Neutrophil (primary cell): Measurements from ENCODE around the gene SPRR2E.
"Not testable (repeated sequence)": the region's sequence is repeated elsewhere in the genome, so short reads cannot be mapped to it uniquely, and the experiment has no call there.

Experiments used
- H3K27ac ChIP-seq: fragments of 200-600 bp; sonication (generic); 2 replicates; pipeline ENCODE4 v1.5.1; 2016; ENCODE audit warnings: mild to moderate bottlenecking, moderate library complexity
- H3K27me3 ChIP-seq: fragments of 200-600 bp; sonication (generic); 2 replicates; pipeline ENCODE4 v1.6.0; 2016; ENCODE audit warnings: mild to moderate bottlenecking
- H3K36me3 ChIP-seq: fragments of 200-600 bp; sonication (generic); 2 replicates; pipeline ENCODE4 v1.5.1; 2017
- H3K4me1 ChIP-seq, 2 experiments: fragments of 200-600 bp in 1 of 2; sonication (generic) in 1 of 2; 1 replicate in 1 of 2; 2 replicates in 1 of 2; pipeline versions ENCODE4 v1.5.1 to v1.6.1; 2013 to 2016; ENCODE audit warnings: low read depth in 1 of 2, low read length in 1 of 2, mild to moderate bottlenecking in 1 of 2, moderate library complexity in 1 of 2; ENCODE audit not compliant: control insufficient read depth in 1 of 2, insufficient read depth in 1 of 2
- H3K4me3 ChIP-seq, 2 experiments: fragments of 200-600 bp in 1 of 2; sonication (generic) in 1 of 2; 1 replicate in 1 of 2; 2 replicates in 1 of 2; pipeline ENCODE4 v1.5.1; 2013 to 2016; ENCODE audit warnings: low read depth in 1 of 2, low read length in 1 of 2, mild to moderate bottlenecking in 1 of 2, moderate library complexity in 1 of 2
- H3K9me3 ChIP-seq: fragments of 200-600 bp; sonication (generic); 2 replicates; pipeline ENCODE4 v1.5.1; 2016
- CTCF ChIP-seq: fragments of 200-600 bp; sonication (generic); IDR thresholded peaks from 2 replicates; pipeline ENCODE4 v1.5.1; 2016; ENCODE audit warnings: antibody characterized with exemption

SPRR2E gene

GRCh38 chr1:153094426-153094825, at the start of gene SPRR2E:
Gene SPRR2E, minus strand, starts transcription at chr1:153094526. Its CDS starts 775 bp downstream, at chr1:153093751.
- H3K4me3 ChIP-seq, result no peak within 1 kb of the TSS
- H3K9me3 ChIP-seq, result no peaks in the 10 kb centered on the region
- H3K27ac ChIP-seq, result no peak within 1 kb of the TSS
- no peaks in the 10 kb centered on the region for H3K36me3 ChIP-seq
- H3K4me1 ChIP-seq, result no peaks in the 10 kb centered on the region
- H3K27me3 ChIP-seq, result peaks cover 11% of the 10 kb centered on the region
- TF ChIP-seq CTCF, result no peak

GRCh38 chr1:153141377-153141776, 47.1 kb upstream of the SPRR2E start:
- H3K4me1 ChIP-seq, result no peaks in the 10 kb centered on the region
- no peaks in the 10 kb centered on the region for H3K9me3 ChIP-seq
- no peak overlapping the region for H3K4me3 ChIP-seq
- H3K27ac ChIP-seq, result no peak overlapping the region
- peaks cover 49% of the 10 kb centered on the region for H3K27me3 ChIP-seq
- no peaks in the 10 kb centered on the region for H3K36me3 ChIP-seq
- no peak for TF ChIP-seq CTCF

GRCh38 chr1:153140484-153140883, 46.2 kb upstream of the SPRR2E start:
- peaks cover 40% of the 10 kb centered on the region for H3K27me3 ChIP-seq
- no peak overlapping the region for H3K27ac ChIP-seq
- H3K4me1 ChIP-seq, result no peaks in the 10 kb centered on the region
- no peak for TF ChIP-seq CTCF
- no peak overlapping the region for H3K4me3 ChIP-seq
- H3K9me3 ChIP-seq, result no peaks in the 10 kb centered on the region
- no peaks in the 10 kb centered on the region for H3K36me3 ChIP-seq

GRCh38 chr1:153133743-153134142, 39.4 kb upstream of the SPRR2E start:
- no peak for TF ChIP-seq CTCF
- H3K27ac ChIP-seq, result no peak overlapping the region
- H3K36me3 ChIP-seq, result no peaks in the 10 kb centered on the region
- no peak overlapping the region for H3K4me3 ChIP-seq
- H3K27me3 ChIP-seq, result peaks cover 20% of the 10 kb centered on the region
- H3K9me3 ChIP-seq, result no peaks in the 10 kb centered on the region
- H3K4me1 ChIP-seq, result no peaks in the 10 kb centered on the region

- no peak overlapping the region for H3K27ac ChIP-seq
- no peaks in the 10 kb centered on the region for H3K4me1 ChIP-seq
- TF ChIP-seq CTCF, result no peak
- no peaks in the 10 kb centered on the region for H3K9me3 ChIP-seq
- H3K4me3 ChIP-seq, result no peak overlapping the region
- H3K36me3 ChIP-seq, result no peaks in the 10 kb centered on the region
- H3K27me3 ChIP-seq, result peaks cover 15% of the 10 kb centered on the region
Observed at GRCh38 chr1:153133267-153133666, 38.9 kb upstream of the SPRR2E start.

- not testable (repeated sequence) for H3K27ac ChIP-seq, H3K4me3 ChIP-seq, H3K27me3 ChIP-seq, H3K9me3 ChIP-seq, H3K4me1 ChIP-seq, H3K36me3 ChIP-seq
Observed at GRCh38 chr1:153128688-153129087, 34.4 kb upstream of the SPRR2E start.
